ENCODE measurements around the gene ELL2. TPM values are rescaled to one million over a fixed set of nuclear protein-coding genes. Genes with fewer than 3 reads are reported as not detected.

The ELL2 gene
- total RNA-seq, 2 donors from 2014 or later, result 80.0 to 104 TPM

DNA sequence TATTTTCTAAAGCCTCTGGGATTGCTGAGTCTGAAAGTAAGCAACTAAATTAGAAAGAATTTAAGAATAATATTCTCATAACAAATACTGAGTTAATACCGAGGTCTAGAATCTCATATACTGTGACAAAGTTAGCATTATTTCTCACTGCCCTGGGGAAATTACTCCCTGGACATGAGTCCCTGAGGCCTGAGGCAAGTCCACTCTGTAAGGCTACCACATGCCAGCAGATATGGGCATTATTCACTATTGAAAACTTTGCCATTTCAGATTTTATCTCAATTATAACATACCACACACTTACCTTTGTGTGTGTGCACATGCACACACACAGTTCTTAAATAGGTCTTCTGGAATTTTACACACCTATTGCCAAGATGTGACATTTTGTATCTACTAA, 22.9 kb downstream of the ELL2 start:
- DNase-seq (ENCODE audit: low spot score), result no peak
- intact Hi-C loops (cut with DNase I), result no loop called here
- H3K27me3 ChIP-seq (replicated peaks; ENCODE audit: insufficient read depth), result no peaks in the 10 kb centered on the region
- no peak overlapping the region for H3K27ac ChIP-seq
- H3K36me3 ChIP-seq, result no peaks in the 10 kb centered on the region
- H3K4me1 ChIP-seq (replicated peaks), result no peaks in the 10 kb centered on the region
- TF ChIP-seq POLR2A (IDR thresholded peaks at IDR 0.05) (no peak), POLR2AphosphoS5 (IDR thresholded peaks at IDR 0.05) (no peak)
- TF ChIP-seq, protein P1, sequence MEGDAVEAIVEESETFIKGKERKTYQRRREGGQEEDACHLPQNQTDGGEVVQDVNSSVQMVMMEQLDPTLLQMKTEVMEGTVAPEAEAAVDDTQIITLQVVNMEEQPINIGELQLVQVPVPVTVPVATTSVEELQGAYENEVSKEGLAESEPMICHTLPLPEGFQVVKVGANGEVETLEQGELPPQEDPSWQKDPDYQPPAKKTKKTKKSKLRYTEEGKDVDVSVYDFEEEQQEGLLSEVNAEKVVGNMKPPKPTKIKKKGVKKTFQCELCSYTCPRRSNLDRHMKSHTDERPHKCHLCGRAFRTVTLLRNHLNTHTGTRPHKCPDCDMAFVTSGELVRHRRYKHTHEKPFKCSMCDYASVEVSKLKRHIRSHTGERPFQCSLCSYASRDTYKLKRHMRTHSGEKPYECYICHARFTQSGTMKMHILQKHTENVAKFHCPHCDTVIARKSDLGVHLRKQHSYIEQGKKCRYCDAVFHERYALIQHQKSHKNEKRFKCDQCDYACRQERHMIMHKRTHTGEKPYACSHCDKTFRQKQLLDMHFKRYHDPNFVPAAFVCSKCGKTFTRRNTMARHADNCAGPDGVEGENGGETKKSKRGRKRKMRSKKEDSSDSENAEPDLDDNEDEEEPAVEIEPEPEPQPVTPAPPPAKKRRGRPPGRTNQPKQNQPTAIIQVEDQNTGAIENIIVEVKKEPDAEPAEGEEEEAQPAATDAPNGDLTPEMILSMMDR (IDR thresholded peaks at IDR 0.05), result no peak
- WGBS, result 97% methylated on average over 1 of the region's 1 CpG
- no peak overlapping the region for H3K4me3 ChIP-seq
- no peaks in the 10 kb centered on the region for H3K9me3 ChIP-seq

DNA sequence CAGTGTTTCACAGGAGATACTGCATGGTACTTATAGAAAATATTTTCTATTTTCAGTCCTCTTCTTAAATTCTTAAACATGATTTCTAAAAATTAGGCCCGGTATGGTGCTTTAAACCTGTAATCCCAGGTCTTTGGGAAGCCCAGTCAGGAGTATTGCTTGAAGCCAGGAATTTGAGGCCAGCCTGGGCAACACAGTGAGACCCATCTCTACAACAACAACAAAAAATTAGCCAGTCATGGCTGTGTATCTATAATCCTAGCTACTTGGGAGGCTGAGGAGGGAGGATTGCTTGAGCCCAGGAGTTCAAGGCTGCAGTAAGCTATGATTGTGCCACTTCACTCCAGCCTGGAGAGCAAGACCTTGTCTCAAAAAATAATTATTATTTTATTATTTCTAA, 23.3 kb downstream of the ELL2 start:
- TF ChIP-seq POLR2AphosphoS5 (IDR thresholded peaks at IDR 0.05), result no peak
- TF ChIP-seq, protein P1 (IDR thresholded peaks at IDR 0.05), result no peak
- no peak for TF ChIP-seq POLR2A (IDR thresholded peaks at IDR 0.05)
- no peaks in the 10 kb centered on the region for H3K9me3 ChIP-seq
- H3K4me3 ChIP-seq, result no peak overlapping the region
- H3K4me1 ChIP-seq (replicated peaks), result no peaks in the 10 kb centered on the region
- no peaks in the 10 kb centered on the region for H3K27me3 ChIP-seq (replicated peaks; ENCODE audit: insufficient read depth)
- no peak overlapping the region for H3K27ac ChIP-seq
- WGBS, result 75% methylated on average over 1 of the region's 1 CpG
- intact Hi-C loops (cut with DNase I), result no loop called here
- DNase-seq (ENCODE audit: low spot score), result no peak
- no peaks in the 10 kb centered on the region for H3K36me3 ChIP-seq

DNA sequence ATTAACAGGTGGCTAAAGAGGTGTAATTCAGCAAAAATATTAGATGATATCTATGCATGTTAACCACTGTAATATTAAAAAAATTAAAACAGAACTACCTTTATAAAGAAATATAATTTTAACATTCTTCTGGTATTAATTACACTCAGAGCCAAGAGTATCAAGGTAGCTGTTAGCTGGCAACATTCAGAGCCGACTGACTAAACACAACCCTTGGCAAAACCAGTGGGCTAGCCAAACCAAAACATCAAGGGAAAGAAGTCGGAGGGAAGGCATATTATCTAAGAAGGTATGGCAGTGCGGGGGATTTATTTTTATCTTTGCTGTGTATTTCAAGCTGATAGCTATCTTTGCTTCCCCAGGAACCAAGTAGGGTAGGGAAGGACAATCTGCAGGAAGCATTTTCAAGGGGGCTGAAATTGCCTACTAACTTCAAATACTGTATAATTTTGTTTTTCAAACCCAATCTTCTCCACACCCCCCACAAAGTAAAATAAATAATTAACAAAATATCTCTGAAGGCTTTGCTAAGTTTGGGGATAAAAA, 24.0 kb downstream of the ELL2 start:
- TF ChIP-seq POLR2A (IDR thresholded peaks at IDR 0.05) (no peak), POLR2AphosphoS5 (IDR thresholded peaks at IDR 0.05) (no peak)
- TF ChIP-seq, protein P1 (IDR thresholded peaks at IDR 0.05), result no peak
- Histone ChIP-seq H3K4me1 (replicated peaks) (no peaks in the 10 kb centered on the region), H3K36me3 (no peaks in the 10 kb centered on the region), H3K27me3 (replicated peaks; ENCODE audit: insufficient read depth) (no peaks in the 10 kb centered on the region), H3K27ac (no peak overlapping the region), H3K9me3 (no peaks in the 10 kb centered on the region), H3K4me3 (no peak overlapping the region)
- WGBS, result 63% methylated on average over 3 of the region's 3 CpGs
- intact Hi-C loops (cut with DNase I), result no loop called here
- DNase-seq (ENCODE audit: low spot score), result no peak

DNA sequence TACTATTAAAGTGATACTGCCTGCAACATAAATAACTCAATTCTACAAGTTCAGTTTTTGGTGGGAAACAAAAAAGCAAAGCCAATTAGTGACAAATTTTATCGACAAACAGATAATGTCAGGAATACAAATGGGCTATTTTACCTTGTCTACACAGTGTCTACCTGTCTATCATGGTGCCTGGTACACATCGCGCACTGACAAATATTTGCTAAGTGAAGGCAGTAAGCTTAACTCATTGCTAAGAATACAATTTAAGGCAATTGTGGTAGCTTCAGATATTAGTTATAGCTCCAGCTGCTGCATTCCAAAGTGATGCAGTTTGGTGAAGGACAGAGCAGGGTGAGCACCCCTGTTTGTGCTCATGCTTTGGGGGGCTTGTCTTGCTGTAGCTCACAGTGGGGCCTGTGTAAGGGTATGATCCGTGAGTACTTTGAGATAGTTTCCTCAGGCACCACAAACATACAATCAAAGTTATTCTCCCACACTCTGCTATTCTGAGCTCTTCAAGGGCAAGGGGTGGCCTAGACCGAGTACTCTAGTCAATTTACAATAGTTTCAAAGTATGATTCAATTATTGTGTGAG, 24.7 kb downstream of the ELL2 start:
- intact Hi-C loops (cut with DNase I), result no loop called here
- H3K27me3 ChIP-seq (replicated peaks; ENCODE audit: insufficient read depth), result no peaks in the 10 kb centered on the region
- no peak overlapping the region for H3K27ac ChIP-seq
- no peaks in the 10 kb centered on the region for H3K36me3 ChIP-seq
- DNase-seq (ENCODE audit: low spot score), result no peak
- H3K4me3 ChIP-seq, result no peak overlapping the region
- H3K4me1 ChIP-seq (replicated peaks), result no peaks in the 10 kb centered on the region
- TF ChIP-seq, protein P1 (IDR thresholded peaks at IDR 0.05), result no peak
- TF ChIP-seq POLR2AphosphoS5 (IDR thresholded peaks at IDR 0.05), result no peak
- TF ChIP-seq POLR2A (IDR thresholded peaks at IDR 0.05), result no peak
- H3K9me3 ChIP-seq, result no peaks in the 10 kb centered on the region
- WGBS, result 80% methylated on average over 5 of the region's 5 CpGs

DNA sequence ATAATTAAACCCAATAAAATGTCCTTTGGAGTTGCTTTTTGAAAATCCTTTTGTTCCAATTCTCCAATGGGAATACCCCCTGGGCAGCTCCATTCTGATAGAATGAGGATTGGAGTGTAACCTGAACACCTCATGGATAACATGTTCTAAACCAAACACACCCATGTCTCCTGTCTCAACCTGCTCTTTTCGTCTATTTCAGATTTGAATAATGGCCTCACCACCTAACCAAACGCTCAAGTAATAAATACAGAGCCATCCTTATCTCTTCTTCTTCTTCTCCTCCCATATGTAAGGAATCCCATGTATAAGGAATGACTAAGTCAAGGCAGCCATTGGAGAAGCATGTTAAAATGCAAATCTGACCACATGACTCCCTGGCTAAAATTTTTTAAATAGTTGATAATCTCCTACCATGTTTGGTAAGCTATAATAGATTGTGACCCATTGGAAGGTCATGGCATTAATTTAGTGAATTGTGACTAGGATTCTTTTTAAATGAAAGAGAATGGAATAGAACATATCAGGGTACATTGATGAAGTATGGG, 26.0 kb downstream of the ELL2 start:
- Histone ChIP-seq H3K4me1 (replicated peaks) (no peaks in the 10 kb centered on the region), H3K27ac (no peak overlapping the region), H3K27me3 (replicated peaks; ENCODE audit: insufficient read depth) (no peaks in the 10 kb centered on the region), H3K36me3 (no peaks in the 10 kb centered on the region), H3K4me3 (no peak overlapping the region), H3K9me3 (no peaks in the 10 kb centered on the region)
- intact Hi-C loops (cut with DNase I), result no loop called here
- WGBS, result 76% methylated on average over 2 of the region's 2 CpGs
- TF ChIP-seq POLR2AphosphoS5 (IDR thresholded peaks at IDR 0.05) (no peak), POLR2A (IDR thresholded peaks at IDR 0.05) (no peak)
- TF ChIP-seq, protein P1 (IDR thresholded peaks at IDR 0.05), result no peak
- DNase-seq (ENCODE audit: low spot score), result no peak

All from prostate gland (tissue), 2 donors.